Measurements from ENCODE around the gene SPRED1. TPM values are rescaled to one million over a fixed set of nuclear protein-coding genes. Genes with fewer than 3 reads are reported as not detected.
"Not testable (repeated sequence)": the region's sequence is repeated elsewhere in the genome, so short reads cannot be mapped to it uniquely, and the experiment has no call there.

The SPRED1 gene
- total RNA-seq, 1 experiment from 2014 or later, result 29.6 TPM

- TF ChIP-seq SIN3A (IDR thresholded peaks at IDR 0.05; ENCODE audit: borderline replicate concordance, insufficient read depth, low read depth, low read length), result no peak
- no peak for ATAC-seq
- POLR2A ChIA-PET, result no interaction called here
- H3K4me1 ChIP-seq (ENCODE audit: control insufficient read depth, insufficient read depth, low read length), result no peaks in the 10 kb centered on the region; the same call in 1 of the 2 replicates
- H3K4me3 ChIP-seq (ENCODE audit: low read depth in 2 of 2, low read length in 2 of 2), result no peak overlapping the region
- no peaks in the 10 kb centered on the region for H3K36me3 ChIP-seq (ENCODE audit: control insufficient read depth, insufficient read depth, low read length)
- H3K27ac ChIP-seq (ENCODE audit: low read length), result no peak overlapping the region
- intact Hi-C loops (cut with micrococcal nuclease; ENCODE audit: unreplicated experiment), result no loop called here
- in situ Hi-C loops (cut with HindIII; ENCODE audit: low pct_unique_long_range_greater_than_20kb, low sequenced_read_pairs), result no loop called here
- CTCF ChIA-PET, result no interaction called here
- no TSS peak for BruUV-seq (replicated peaks)
- no peaks in the 10 kb centered on the region for H3K27me3 ChIP-seq (ENCODE audit: control insufficient read depth, insufficient read depth, low read length)
- H3K9me3 ChIP-seq (ENCODE audit: control insufficient read depth, insufficient read depth, low read depth, low read length), result no peaks in the 10 kb centered on the region
- no peak for DNase-seq (ENCODE audit: low read depth, low spot score)
Measured at GRCh38 chr15:38271895-38272294, 19.3 kb downstream of the SPRED1 start.

GRCh38 chr15:38272431-38272830 is 19.8 kb downstream of the SPRED1 start:
- DNase-seq (ENCODE audit: low read depth, low spot score); in situ Hi-C loops (cut with HindIII; ENCODE audit: low pct_unique_long_range_greater_than_20kb, low sequenced_read_pairs); ATAC-seq; CTCF ChIA-PET; H3K36me3 ChIP-seq (ENCODE audit: control insufficient read depth, insufficient read depth, low read length); intact Hi-C loops (cut with micrococcal nuclease; ENCODE audit: unreplicated experiment); H3K9me3 ChIP-seq (ENCODE audit: control insufficient read depth, insufficient read depth, low read depth, low read length); H3K4me3 ChIP-seq (ENCODE audit: low read depth in 2 of 2, low read length in 2 of 2); POLR2A ChIA-PET; BruUV-seq (replicated peaks); H3K27me3 ChIP-seq (ENCODE audit: control insufficient read depth, insufficient read depth, low read length); H3K4me1 ChIP-seq (ENCODE audit: control insufficient read depth, insufficient read depth, low read length); H3K27ac ChIP-seq (ENCODE audit: low read length): not testable (repeated sequence)

GRCh38 chr15:38274135-38274534 is 21.5 kb downstream of the SPRED1 start:
- H3K4me1 ChIP-seq (ENCODE audit: control insufficient read depth, insufficient read depth, low read length), result no peaks in the 10 kb centered on the region
- ATAC-seq (no peak), DNase-seq (ENCODE audit: low read depth, low spot score) (no peak)
- no TSS peak for BruUV-seq (replicated peaks)
- TF ChIP-seq REST (IDR thresholded peaks at IDR 0.05; ENCODE audit: insufficient read depth in 1 of 2, low read depth in 2 of 2, low read length in 1 of 2) (no peak), CTCF (IDR thresholded peaks at IDR 0.05) (no peak), SIN3A (IDR thresholded peaks at IDR 0.05; ENCODE audit: borderline replicate concordance, insufficient read depth, low read depth, low read length) (no peak), TCF7L2 (IDR thresholded peaks at IDR 0.05; ENCODE audit: low read depth, low read length) (no peak), POLR2AphosphoS5 (IDR thresholded peaks at IDR 0.05; ENCODE audit: low read depth, low read length) (no peak)
- CTCF ChIA-PET, result no interaction called here
- no peak overlapping the region for H3K4me3 ChIP-seq (ENCODE audit: low read depth in 2 of 2, low read length in 2 of 2)
- H3K27me3 ChIP-seq (ENCODE audit: control insufficient read depth, insufficient read depth, low read length), result no peaks in the 10 kb centered on the region
- no peak overlapping the region for H3K27ac ChIP-seq (ENCODE audit: low read length)
- intact Hi-C loops (cut with micrococcal nuclease; ENCODE audit: unreplicated experiment) (no loop called here), in situ Hi-C loops (cut with HindIII; ENCODE audit: low pct_unique_long_range_greater_than_20kb, low sequenced_read_pairs) (no loop called here)
- POLR2A ChIA-PET, result no interaction called here
- H3K9me3 ChIP-seq (ENCODE audit: control insufficient read depth, insufficient read depth, low read depth, low read length), result no peaks in the 10 kb centered on the region
- no peaks in the 10 kb centered on the region for H3K36me3 ChIP-seq (ENCODE audit: control insufficient read depth, insufficient read depth, low read length)

Measured in Panc1 (cell line).